HL-60 (cell line): Measurements from ENCODE around the gene EIPR1.

Experiments
- DNase-seq, 2 experiments: peaks; one replicate each; pipeline ENCODE4 v3.0.0-alpha.2; 2010 to 2020; ENCODE audit warnings: low read depth in 1 of 2, low spot score in 1 of 2
- H3K27ac ChIP-seq: fragments of 250-450 bp; sonication (Bioruptor Pico); replicated peaks from 2 replicates; pipeline ENCODE4 v1.5.1; 2020; ENCODE audit warnings: mild to moderate bottlenecking, moderate library complexity
- H3K27me3 ChIP-seq: fragments of 250-450 bp; sonication (Bioruptor Pico); 2 replicates; pipeline ENCODE4 v1.5.1; 2021; ENCODE audit warnings: mild to moderate bottlenecking, moderate library complexity; ENCODE audit not compliant: insufficient read depth, poor library complexity, severe bottlenecking
- H3K4me3 ChIP-seq: replicated peaks from 2 replicates; pipeline ENCODE4 v1.5.1; 2011; ENCODE audit warnings: mild to moderate bottlenecking, control low read depth, low read length; ENCODE audit not compliant: insufficient read depth
- GABPA ChIP-seq: IDR thresholded peaks from 2 replicates; pipeline ENCODE4 v1.6.1; 2012; ENCODE audit warnings: low read depth
- POLR2AphosphoS5 ChIP-seq: IDR thresholded peaks from 2 replicates; pipeline ENCODE4 v1.6.1; 2012; ENCODE audit warnings: low read depth
- SPI1 ChIP-seq: IDR thresholded peaks from 2 replicates; pipeline ENCODE4 v1.6.1; 2012; ENCODE audit warnings: low read depth, mild to moderate bottlenecking, borderline replicate concordance
- TF ChIP-seq, protein P1 (sequence below): IDR thresholded peaks from 2 replicates; pipeline ENCODE4 v1.6.1; 2012; ENCODE audit warnings: low read depth; ENCODE audit not compliant: insufficient replicate concordance
- TF ChIP-seq, protein P2 (sequence below): IDR thresholded peaks from one replicate; pipeline ENCODE4 v1.5.1; 2011; ENCODE audit warnings: low read length, control low read depth, inconsistent platforms; ENCODE audit not compliant: insufficient read depth

Gene EIPR1

DNA sequence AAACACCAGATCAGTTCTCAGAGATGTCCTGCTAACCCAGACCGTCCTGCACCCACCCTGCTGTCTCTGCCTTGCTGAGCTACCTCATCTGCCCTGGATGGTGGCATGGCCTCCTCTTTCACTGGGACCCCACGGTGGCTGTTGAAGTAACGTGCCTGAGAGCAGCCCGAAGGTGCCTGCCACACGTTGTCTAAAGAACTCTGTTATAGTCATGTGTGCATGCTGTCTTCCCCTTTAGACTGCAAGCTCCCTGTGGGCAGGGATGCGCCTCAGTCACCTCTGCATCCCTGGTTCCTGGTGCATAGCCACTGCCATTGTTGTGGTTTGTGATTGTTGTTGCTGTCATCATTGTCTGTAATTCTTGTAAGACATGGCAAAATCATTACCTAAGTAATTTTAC lies 235.9 kb downstream of the EIPR1 start:
- Histone ChIP-seq H3K27me3 (no peaks in the 10 kb centered on the region), H3K27ac (no peak overlapping the region), H3K4me3 (no peak overlapping the region)
- no peak for DNase-seq
- TF ChIP-seq, protein P1, sequence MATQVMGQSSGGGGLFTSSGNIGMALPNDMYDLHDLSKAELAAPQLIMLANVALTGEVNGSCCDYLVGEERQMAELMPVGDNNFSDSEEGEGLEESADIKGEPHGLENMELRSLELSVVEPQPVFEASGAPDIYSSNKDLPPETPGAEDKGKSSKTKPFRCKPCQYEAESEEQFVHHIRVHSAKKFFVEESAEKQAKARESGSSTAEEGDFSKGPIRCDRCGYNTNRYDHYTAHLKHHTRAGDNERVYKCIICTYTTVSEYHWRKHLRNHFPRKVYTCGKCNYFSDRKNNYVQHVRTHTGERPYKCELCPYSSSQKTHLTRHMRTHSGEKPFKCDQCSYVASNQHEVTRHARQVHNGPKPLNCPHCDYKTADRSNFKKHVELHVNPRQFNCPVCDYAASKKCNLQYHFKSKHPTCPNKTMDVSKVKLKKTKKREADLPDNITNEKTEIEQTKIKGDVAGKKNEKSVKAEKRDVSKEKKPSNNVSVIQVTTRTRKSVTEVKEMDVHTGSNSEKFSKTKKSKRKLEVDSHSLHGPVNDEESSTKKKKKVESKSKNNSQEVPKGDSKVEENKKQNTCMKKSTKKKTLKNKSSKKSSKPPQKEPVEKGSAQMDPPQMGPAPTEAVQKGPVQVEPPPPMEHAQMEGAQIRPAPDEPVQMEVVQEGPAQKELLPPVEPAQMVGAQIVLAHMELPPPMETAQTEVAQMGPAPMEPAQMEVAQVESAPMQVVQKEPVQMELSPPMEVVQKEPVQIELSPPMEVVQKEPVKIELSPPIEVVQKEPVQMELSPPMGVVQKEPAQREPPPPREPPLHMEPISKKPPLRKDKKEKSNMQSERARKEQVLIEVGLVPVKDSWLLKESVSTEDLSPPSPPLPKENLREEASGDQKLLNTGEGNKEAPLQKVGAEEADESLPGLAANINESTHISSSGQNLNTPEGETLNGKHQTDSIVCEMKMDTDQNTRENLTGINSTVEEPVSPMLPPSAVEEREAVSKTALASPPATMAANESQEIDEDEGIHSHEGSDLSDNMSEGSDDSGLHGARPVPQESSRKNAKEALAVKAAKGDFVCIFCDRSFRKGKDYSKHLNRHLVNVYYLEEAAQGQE = no peak
- TF ChIP-seq POLR2AphosphoS5 (no peak), GABPA (no peak), SPI1 (no peak)
- TF ChIP-seq, protein P2, sequence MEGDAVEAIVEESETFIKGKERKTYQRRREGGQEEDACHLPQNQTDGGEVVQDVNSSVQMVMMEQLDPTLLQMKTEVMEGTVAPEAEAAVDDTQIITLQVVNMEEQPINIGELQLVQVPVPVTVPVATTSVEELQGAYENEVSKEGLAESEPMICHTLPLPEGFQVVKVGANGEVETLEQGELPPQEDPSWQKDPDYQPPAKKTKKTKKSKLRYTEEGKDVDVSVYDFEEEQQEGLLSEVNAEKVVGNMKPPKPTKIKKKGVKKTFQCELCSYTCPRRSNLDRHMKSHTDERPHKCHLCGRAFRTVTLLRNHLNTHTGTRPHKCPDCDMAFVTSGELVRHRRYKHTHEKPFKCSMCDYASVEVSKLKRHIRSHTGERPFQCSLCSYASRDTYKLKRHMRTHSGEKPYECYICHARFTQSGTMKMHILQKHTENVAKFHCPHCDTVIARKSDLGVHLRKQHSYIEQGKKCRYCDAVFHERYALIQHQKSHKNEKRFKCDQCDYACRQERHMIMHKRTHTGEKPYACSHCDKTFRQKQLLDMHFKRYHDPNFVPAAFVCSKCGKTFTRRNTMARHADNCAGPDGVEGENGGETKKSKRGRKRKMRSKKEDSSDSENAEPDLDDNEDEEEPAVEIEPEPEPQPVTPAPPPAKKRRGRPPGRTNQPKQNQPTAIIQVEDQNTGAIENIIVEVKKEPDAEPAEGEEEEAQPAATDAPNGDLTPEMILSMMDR = no peak

DNA sequence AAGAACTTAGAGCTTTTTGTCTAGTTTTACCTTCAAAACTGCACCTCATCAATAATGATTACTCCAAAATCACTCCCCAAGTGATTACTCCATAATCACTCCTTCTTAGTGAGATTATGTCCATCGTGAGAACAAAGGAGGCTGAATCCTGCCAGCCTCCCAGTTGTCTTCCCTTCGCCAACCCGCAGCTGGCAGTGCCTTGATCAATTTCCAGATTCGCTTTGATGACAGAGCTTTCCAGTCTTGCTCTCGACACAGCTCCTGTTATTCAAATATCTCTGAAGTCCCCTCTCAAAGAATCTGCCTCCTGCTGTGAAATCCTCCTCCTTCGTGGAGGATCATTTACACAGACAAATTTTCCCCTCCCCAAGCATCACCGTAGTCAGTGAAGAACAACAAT lies 237.7 kb downstream of the EIPR1 start:
- Histone ChIP-seq H3K27ac (no peak overlapping the region), H3K4me3 (no peak overlapping the region), H3K27me3 (no peaks in the 10 kb centered on the region)
- no peak for DNase-seq
- no peak for TF ChIP-seq POLR2AphosphoS5
- no peak for TF ChIP-seq GABPA
- TF ChIP-seq SPI1 = no peak
